ENCODE results near the gene AOC3.
"Not testable (repeated sequence)": the region's sequence is repeated elsewhere in the genome, so short reads cannot be mapped to it uniquely, and the experiment has no call there.

AOC3 gene

DNA sequence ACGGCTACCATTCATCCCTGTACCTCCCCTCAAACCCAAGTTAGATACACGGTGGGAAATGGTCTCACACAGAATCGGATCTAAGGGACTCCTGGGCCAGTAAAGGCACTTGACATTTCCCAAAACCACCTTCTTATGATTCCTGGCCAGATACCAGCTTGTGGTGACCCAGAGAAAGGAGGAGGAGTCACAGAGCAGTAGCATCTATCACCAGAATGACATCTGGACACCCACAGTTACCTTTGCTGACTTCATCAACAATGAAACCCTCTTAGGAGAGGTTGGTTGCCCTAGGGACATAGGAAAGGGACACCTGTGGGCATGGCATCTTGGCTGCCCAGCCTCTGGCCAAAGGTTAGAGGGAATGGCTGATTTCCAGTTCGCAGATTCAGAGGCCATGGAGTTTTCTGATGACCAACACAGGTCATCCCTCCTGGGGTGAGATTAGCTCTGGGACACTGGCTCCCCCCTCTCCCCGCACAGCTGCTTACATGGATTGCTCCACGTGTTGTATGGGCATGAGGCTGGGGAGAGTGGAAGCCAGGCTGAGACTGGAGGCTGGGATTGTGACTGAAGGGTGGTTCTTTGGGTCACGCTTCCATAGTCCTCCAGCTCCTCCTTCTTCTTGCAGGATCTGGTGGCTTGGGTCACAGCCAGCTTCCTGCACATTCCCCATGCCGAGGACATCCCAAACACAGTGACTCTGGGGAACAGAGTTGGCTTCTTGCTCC lies 1.4 kb upstream of the AOC3 start:
- Mint-ChIP-seq H3K4me1 (ENCODE audit: low read depth) (peaks cover 32% of the 10 kb centered on the region), H3K27me3 (peaks cover 6% of the 10 kb centered on the region), H3K9me3 (no peaks in the 10 kb centered on the region), H3K27ac (no peak overlapping the region), H3K4me3 (no peak overlapping the region), H3K36me3 (ENCODE audit: low read depth) (peaks cover 16% of the 10 kb centered on the region)
- intact Hi-C loops (cut with micrococcal nuclease), result loop anchor here (10.0 kb wide), 1 partner anchor 145 kb away; the partner anchor contains the start of gene RPL27

DNA sequence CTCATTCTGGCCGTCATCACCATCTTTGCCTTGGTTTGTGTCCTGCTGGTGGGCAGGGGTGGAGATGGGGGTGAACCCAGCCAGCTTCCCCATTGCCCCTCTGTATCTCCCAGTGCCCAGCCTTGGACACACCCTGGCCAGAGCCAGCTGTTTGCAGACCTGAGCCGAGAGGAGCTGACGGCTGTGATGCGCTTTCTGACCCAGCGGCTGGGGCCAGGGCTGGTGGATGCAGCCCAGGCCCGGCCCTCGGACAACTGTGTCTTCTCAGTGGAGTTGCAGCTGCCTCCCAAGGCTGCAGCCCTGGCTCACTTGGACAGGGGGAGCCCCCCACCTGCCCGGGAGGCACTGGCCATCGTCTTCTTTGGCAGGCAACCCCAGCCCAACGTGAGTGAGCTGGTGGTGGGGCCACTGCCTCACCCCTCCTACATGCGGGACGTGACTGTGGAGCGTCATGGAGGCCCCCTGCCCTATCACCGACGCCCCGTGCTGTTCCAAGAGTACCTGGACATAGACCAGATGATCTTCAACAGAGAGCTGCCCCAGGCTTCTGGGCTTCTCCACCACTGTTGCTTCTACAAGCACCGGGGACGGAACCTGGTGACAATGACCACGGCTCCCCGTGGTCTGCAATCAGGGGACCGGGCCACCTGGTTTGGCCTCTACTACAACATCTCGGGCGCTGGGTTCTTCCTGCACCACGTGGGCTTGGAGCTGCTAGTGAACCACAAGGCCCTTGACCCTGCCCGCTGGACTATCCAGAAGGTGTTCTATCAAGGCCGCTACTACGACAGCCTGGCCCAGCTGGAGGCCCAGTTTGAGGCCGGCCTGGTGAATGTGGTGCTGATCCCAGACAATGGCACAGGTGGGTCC lies 607 bp downstream of the AOC3 start:
- intact Hi-C loops (cut with micrococcal nuclease); H3K36me3 Mint-ChIP-seq (ENCODE audit: low read depth): not testable (repeated sequence)

DNA sequence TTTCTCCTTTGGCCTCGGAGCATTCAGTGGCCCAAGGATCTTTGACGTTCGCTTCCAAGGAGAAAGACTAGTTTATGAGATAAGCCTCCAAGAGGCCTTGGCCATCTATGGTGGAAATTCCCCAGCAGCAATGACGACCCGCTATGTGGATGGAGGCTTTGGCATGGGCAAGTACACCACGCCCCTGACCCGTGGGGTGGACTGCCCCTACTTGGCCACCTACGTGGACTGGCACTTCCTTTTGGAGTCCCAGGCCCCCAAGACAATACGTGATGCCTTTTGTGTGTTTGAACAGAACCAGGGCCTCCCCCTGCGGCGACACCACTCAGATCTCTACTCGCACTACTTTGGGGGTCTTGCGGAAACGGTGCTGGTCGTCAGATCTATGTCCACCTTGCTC lies 1.4 kb downstream of the AOC3 start:
- intact Hi-C loops (cut with micrococcal nuclease), result no loop called here
- Mint-ChIP-seq H3K4me3 (no peak overlapping the region), H3K4me1 (ENCODE audit: low read depth) (peaks cover 19% of the 10 kb centered on the region), H3K27me3 (peaks cover 6% of the 10 kb centered on the region), H3K27ac (no peak overlapping the region), H3K9me3 (no peaks in the 10 kb centered on the region), H3K36me3 (ENCODE audit: low read depth) (no peaks in the 10 kb centered on the region)

More for the DNA sequence above, 607 bp downstream of the AOC3 start:
- H3K9me3 Mint-ChIP-seq, H3K4me3 Mint-ChIP-seq, H3K27ac Mint-ChIP-seq, H3K27me3 Mint-ChIP-seq: not testable (repeated sequence)
- H3K4me1 Mint-ChIP-seq (ENCODE audit: low read depth), result peaks cover 26% of the 10 kb centered on the region

DNA sequence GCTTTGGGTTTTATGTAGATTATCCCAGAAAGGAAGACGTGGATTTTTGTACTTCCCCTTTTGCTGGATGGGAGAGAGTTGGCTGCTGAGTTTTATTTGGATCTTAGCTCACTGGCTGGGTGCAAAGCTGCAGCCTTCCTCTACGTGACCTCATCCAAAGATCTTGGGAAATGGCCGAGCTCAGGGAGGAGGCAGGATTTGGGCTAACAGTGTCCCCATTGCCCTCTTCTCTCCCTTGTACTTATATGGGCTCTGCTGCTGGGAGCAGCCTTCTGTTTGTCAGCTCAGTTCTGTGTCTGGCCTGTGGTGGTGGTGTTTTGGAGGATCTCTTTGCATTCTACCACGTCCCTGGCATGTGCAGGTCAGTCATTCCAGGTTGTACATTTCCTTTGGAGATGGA lies 2.0 kb downstream of the AOC3 start:
- Mint-ChIP-seq H3K27ac (no peak overlapping the region), H3K27me3 (peaks cover 6% of the 10 kb centered on the region), H3K4me3 (no peak overlapping the region), H3K4me1 (ENCODE audit: low read depth) (peaks cover 18% of the 10 kb centered on the region), H3K36me3 (ENCODE audit: low read depth) (no peaks in the 10 kb centered on the region), H3K9me3 (no peaks in the 10 kb centered on the region)
- intact Hi-C loops (cut with micrococcal nuclease), result no loop called here

DNA sequence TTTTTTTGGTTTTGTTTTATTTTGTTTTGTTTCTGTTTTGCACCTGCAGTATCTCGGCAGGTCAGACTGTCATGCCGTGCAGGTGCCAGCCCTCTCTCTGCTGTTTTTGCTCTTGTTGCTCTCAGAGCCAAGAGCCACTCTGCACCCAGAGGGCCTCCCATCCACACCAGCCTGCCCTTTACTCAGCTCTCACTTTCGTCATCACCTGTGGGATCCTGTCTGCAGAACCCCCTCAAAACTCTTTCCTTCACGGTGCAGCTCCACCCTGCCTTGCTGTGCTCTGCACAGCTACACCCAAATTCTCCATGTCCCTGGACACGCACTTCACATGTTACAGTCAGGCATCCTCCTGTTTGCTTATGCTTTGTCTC lies 2.6 kb downstream of the AOC3 start:
- H3K36me3 Mint-ChIP-seq (ENCODE audit: low read depth), result no peaks in the 10 kb centered on the region
- intact Hi-C loops (cut with micrococcal nuclease), result no loop called here
- no peak overlapping the region for H3K27ac Mint-ChIP-seq
- H3K4me3 Mint-ChIP-seq, result no peak overlapping the region
- H3K9me3 Mint-ChIP-seq, result no peaks in the 10 kb centered on the region
- peaks cover 8% of the 10 kb centered on the region for H3K27me3 Mint-ChIP-seq
- peaks cover 18% of the 10 kb centered on the region for H3K4me1 Mint-ChIP-seq (ENCODE audit: low read depth)

DNA sequence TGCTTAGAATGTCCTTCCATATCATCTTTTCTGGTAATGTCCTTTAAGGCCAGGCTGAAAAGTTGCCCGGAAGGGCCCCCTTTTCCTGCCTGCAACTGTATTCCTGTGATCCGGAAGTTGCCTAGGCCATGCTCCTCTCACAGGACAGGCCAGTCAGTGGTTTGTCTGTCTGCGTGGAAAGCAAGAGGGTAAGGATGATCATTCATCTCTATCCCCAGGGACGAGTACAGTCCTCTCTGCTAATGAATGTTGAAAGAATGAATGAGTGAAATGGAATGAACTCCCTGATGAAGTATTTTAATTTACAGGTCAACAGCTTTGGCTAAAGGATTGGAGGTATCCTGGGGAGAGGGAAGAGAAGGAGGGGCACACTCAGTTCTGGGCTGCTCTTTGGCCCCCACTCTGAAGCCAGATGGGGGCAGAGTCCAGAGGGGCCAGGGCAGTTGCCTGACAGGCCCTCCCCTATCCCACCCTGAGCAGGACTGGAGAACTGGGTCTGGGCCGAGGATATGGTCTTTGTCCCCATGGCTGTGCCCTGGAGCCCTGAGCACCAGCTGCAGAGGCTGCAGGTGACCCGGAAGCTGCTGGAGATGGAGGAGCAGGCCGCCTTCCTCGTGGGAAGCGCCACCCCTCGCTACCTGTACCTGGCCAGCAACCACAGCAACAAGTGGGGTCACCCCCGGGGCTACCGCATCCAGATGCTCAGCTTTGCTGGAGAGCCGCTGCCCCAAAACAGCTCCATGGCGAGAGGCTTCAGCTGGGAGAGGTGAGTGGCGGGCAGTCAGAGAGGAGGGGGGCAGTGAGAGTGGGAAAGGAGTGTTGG lies 3.2 kb downstream of the AOC3 start:
- Mint-ChIP-seq H3K4me3 (no peak overlapping the region), H3K36me3 (ENCODE audit: low read depth) (no peaks in the 10 kb centered on the region), H3K4me1 (ENCODE audit: low read depth) (peaks cover 18% of the 10 kb centered on the region), H3K27ac (no peak overlapping the region), H3K27me3 (peaks cover 8% of the 10 kb centered on the region), H3K9me3 (no peaks in the 10 kb centered on the region)
- intact Hi-C loops (cut with micrococcal nuclease), result no loop called here

DNA sequence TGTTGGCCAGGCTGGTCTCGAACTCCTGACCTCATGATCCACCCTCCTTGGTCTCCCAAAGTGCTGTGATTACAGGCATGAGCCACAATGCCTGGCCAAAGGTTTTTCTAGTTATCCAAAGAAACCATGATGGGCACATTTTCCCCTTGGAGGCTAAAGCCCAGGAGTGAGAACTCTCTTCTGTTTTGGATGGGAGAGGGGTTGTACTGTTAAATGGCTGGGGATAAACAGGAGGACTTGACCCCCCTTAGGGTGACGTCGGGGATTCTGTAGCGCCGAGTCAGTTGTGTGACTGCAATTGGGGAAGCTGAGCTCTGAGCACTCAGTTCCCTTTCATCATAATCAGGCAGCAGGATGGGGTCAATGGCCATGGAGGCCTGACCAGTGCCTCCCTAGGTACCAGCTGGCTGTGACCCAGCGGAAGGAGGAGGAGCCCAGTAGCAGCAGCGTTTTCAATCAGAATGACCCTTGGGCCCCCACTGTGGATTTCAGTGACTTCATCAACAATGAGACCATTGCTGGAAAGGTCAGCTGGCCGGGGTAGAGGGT lies 4.1 kb downstream of the AOC3 start:
- Mint-ChIP-seq H3K4me3 (no peak overlapping the region), H3K27ac (no peak overlapping the region), H3K36me3 (ENCODE audit: low read depth) (no peaks in the 10 kb centered on the region), H3K27me3 (peaks cover 6% of the 10 kb centered on the region), H3K9me3 (no peaks in the 10 kb centered on the region), H3K4me1 (ENCODE audit: low read depth) (peaks cover 18% of the 10 kb centered on the region)
- intact Hi-C loops (cut with micrococcal nuclease), result no loop called here

DNA sequence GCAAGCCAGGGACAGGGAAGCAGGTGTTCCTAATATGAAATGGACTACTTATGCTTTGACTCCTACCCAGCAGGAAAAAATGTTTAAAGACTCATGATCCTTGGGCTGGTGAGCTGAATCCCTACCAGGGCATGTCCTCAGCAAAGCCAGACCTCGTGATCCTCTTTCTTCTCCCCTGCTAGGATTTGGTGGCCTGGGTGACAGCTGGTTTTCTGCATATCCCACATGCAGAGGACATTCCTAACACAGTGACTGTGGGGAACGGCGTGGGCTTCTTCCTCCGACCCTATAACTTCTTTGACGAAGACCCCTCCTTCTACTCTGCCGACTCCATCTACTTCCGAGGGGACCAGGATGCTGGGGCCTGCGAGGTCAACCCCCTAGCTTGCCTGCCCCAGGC lies 5.1 kb downstream of the AOC3 start:
- H3K27ac Mint-ChIP-seq; H3K36me3 Mint-ChIP-seq (ENCODE audit: low read depth); H3K27me3 Mint-ChIP-seq; H3K4me3 Mint-ChIP-seq; H3K9me3 Mint-ChIP-seq; intact Hi-C loops (cut with micrococcal nuclease): not testable (repeated sequence)
- H3K4me1 Mint-ChIP-seq (ENCODE audit: low read depth), result peaks cover 18% of the 10 kb centered on the region

DNA sequence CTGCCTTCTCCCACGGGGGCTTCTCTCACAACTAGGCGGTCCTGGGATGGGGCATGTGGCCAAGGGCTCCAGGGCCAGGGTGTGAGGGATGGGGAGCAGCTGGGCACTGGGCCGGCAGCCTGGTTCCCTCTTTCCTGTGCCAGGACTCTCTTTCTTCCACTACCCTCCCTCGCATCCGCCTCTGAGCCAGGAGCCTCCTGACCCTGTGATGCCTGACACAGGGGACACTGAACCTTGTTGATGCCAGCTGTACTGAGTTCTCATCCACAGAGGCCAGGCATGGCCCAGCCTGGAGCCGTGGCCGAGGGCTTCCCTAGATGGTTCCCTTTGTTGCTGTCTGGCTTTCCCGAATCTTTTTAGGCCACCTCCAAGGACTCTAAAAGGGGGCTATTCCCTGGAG lies 5.5 kb downstream of the AOC3 start:
- H3K4me3 Mint-ChIP-seq; H3K36me3 Mint-ChIP-seq (ENCODE audit: low read depth); H3K27me3 Mint-ChIP-seq; H3K9me3 Mint-ChIP-seq; intact Hi-C loops (cut with micrococcal nuclease); H3K27ac Mint-ChIP-seq: not testable (repeated sequence)
- H3K4me1 Mint-ChIP-seq (ENCODE audit: low read depth), result peaks cover 18% of the 10 kb centered on the region

DNA sequence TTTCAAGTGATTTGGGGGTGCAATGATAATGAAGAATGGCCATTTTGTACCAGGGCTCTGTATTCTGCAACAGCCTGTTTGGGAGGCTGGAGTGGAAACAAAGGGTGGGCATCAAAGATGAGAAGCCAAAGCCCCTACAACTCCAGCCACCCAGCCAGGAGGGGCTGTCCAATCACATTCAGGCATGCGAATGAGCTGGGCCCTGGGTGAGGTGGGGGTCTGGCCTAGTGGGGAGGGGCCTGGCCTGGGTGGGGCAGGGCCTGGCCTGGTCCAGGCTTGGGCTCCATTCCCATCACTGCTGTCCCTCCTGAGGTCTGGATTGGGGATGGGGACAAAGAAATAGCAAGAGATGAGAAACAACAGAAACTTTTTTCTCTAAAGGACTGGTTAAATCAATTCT lies 6.4 kb downstream of the AOC3 start:
- Mint-ChIP-seq H3K27me3 (peaks cover 3% of the 10 kb centered on the region), H3K27ac (no peak overlapping the region), H3K4me1 (ENCODE audit: low read depth) (peaks cover 18% of the 10 kb centered on the region), H3K9me3 (no peaks in the 10 kb centered on the region), H3K36me3 (ENCODE audit: low read depth) (no peaks in the 10 kb centered on the region), H3K4me3 (no peak overlapping the region)
- intact Hi-C loops (cut with micrococcal nuclease), result no loop called here

DNA sequence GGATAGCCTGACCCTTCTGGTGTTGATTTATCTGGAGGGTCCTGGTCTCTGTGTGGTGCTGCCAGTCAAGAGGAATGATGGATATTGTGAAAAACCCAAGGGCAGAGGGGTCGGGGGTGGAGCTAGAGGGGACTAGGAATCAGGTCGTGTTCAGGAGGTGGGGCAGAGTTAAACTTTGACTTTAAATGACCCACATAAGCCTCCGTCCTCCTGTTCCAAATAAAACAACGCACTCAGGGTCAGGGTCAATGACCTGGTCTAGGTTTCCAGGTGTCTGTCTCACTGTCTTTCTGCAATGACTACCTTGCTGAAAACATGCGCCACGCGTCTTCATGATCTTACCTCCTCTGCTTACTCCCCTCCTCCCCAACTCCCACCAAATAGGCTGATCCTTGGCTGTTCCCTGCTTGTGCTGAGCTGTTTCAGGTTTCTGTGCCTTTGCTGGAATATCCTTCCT lies 14.7 kb downstream of the AOC3 start:
- Mint-ChIP-seq H3K9me3 (peaks cover 7% of the 10 kb centered on the region), H3K4me1 (ENCODE audit: low read depth) (no peaks in the 10 kb centered on the region), H3K4me3 (no peak overlapping the region), H3K27me3 (peaks cover 7% of the 10 kb centered on the region), H3K36me3 (ENCODE audit: low read depth) (no peaks in the 10 kb centered on the region), H3K27ac (no peak overlapping the region)
- intact Hi-C loops (cut with micrococcal nuclease), result no loop called here

DNA sequence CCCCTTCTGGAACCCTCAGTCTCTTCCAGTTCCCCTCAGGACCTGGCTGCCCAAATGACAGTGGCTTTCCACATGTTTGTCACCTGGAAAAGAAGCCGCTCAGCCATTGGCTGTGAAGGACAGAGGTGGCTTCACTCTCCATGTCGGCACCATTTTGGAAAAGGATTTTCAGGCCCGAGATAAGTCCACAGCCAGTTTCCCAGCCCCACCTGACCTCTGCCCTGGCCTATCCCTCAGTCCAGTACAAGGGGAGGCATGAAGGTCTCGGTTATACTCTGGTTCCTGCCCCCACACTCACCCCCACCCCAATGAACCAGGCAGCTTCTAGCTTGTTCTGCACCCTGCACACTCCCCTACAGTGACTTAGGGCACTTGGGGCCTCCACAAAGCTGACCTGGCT lies 15.2 kb downstream of the AOC3 start:
- H3K4me3 Mint-ChIP-seq, result no peak overlapping the region
- no peaks in the 10 kb centered on the region for H3K4me1 Mint-ChIP-seq (ENCODE audit: low read depth)
- H3K27ac Mint-ChIP-seq, result no peak overlapping the region
- intact Hi-C loops (cut with micrococcal nuclease), result no loop called here
- no peaks in the 10 kb centered on the region for H3K36me3 Mint-ChIP-seq (ENCODE audit: low read depth)
- H3K9me3 Mint-ChIP-seq, result peaks cover 9% of the 10 kb centered on the region
- peaks cover 7% of the 10 kb centered on the region for H3K27me3 Mint-ChIP-seq

DNA sequence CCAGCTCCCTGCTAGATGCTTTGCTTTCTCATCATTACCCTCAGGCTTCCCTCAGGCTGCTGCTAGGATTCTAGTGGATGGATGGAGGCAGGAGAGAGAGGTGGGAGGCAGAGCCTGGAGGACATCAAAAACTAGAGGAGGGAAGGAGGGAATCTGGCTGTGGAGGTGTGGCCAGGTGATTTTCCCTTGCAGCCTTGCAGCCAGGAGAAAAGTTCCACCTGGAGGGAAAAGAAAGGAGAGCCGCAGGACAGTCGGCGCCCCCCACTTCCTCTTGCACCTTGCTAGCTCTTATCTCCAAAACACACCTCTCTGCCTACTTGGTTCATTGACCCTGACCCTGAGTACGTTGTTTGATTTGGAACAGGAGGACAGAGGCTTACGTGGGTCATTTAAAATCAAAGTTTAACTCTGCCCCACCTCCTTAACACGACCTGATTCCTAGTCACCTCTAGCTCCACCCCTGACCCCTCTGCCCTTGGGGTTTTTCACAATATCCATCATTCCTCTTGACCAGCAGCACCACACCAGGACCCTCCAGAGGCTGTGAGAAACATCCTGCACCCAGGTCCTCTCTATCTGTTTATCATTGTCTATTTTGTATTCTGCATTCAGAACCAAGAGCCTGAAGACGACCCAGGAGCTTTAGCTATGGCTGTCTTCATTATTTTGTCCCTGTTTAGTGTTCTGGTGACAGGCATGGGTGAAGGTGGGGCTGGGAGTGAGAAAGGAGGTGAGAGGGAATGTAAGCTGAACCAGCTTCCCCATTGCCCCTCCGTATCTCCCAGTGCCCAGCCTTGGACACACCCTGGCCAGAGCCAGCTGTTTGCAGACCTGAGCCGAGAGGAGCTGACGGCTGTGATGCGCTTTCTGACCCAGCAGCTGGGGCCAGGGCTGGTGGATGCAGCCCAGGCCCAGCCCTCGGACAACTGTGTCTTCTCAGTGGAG lies 15.9 kb downstream of the AOC3 start:
- H3K9me3 Mint-ChIP-seq, result peaks cover 9% of the 10 kb centered on the region
- intact Hi-C loops (cut with micrococcal nuclease), result no loop called here
- H3K4me1 Mint-ChIP-seq (ENCODE audit: low read depth), result peaks cover 5% of the 10 kb centered on the region
- no peak overlapping the region for H3K27ac Mint-ChIP-seq
- no peaks in the 10 kb centered on the region for H3K36me3 Mint-ChIP-seq (ENCODE audit: low read depth)
- H3K4me3 Mint-ChIP-seq, result no peak overlapping the region
- peaks cover 7% of the 10 kb centered on the region for H3K27me3 Mint-ChIP-seq

Measured in dendritic cell treated with granulocyte-macrophage colony-stimulating factor and Interleukin-4, amounts not matched to agents 40 ng/mL and 50 ng/mL, for 4 days (primary cell).